Omental fat pad (tissue), 4 donors: ENCODE results near the gene SLC2A13. TPM values are rescaled to one million over a fixed set of nuclear protein-coding genes. Genes with fewer than 3 reads are reported as not detected.

Experiments used
- ATAC-seq: fragments of 150-250 bp; one replicate; pipeline ENCODE4 v1.9.1; 2016; ENCODE audit warnings: mild to moderate bottlenecking, moderate library complexity; ENCODE audit not compliant: low FRiP score
- DNase-seq: peaks from one replicate; pipeline ENCODE4 v3.0.0-alpha.2; 2019; ENCODE audit warnings: low spot score
- CTCF ChIP-seq, 3 donors: fragments of 450-650 bp; IDR thresholded peaks; one replicate each; pipeline ENCODE4 v1.5.1; 2016 to 2017; ENCODE audit warnings: antibody characterized with exemption in 3 of 3, mild to moderate bottlenecking in 3 of 3, moderate library complexity in 2 of 3
- total RNA-seq, 4 donors: library from RNA; depleted of rRNA; stranded (reverse); fragments of >200 nt; gene quantifications; one replicate each; pipeline ENCODE4 v1.1.0, GENCODE V29; 2016

Gene SLC2A13
- total RNA-seq, 4 donors from 2014 or later: 11.6 to 25.9 (median 15.6) TPM

GRCh38 chr12:40002178-40003169, 103.4 kb downstream of the SLC2A13 start:
- no peak for TF ChIP-seq CTCF (IDR thresholded peaks at IDR 0.05)
- no peak for DNase-seq
- ATAC-seq: no peak

GRCh38 chr12:40001406-40001805, 104.5 kb downstream of the SLC2A13 start:
- TF ChIP-seq CTCF (IDR thresholded peaks at IDR 0.05): no peak
- no peak for DNase-seq
- no peak for ATAC-seq

GRCh38 chr12:40000884-40001283, 105.0 kb downstream of the SLC2A13 start:
- TF ChIP-seq CTCF (IDR thresholded peaks at IDR 0.05): no peak
- DNase-seq (no peak), ATAC-seq (no peak)

GRCh38 chr12:39993268-39993667, 112.6 kb downstream of the SLC2A13 start:
- DNase-seq: no peak
- ATAC-seq: no peak
- no peak for TF ChIP-seq CTCF (IDR thresholded peaks at IDR 0.05)

- ATAC-seq (no peak), DNase-seq (peak; percentile 65)
- no peak for TF ChIP-seq CTCF (IDR thresholded peaks at IDR 0.05)
Observed at GRCh38 chr12:39990122-39991101, 115.5 kb downstream of the SLC2A13 start.

- ATAC-seq (no peak), DNase-seq (no peak)
- TF ChIP-seq CTCF (IDR thresholded peaks at IDR 0.05): no peak
Observed at GRCh38 chr12:39989501-39989900, 116.4 kb downstream of the SLC2A13 start.
